GM12878 (cell line): Measurements from ENCODE around the gene LOXL3. TPM values are rescaled to one million over a fixed set of nuclear protein-coding genes. Genes with fewer than 3 reads are reported as not detected.

Experiments used
- ASH2L ChIP-seq: fragments of 300-600, 200-600 bp; sonication (generic); IDR thresholded peaks from 2 replicates; pipeline ENCODE4 v1.6.1; 2017; ENCODE audit warnings: low read depth, mild to moderate bottlenecking, borderline replicate concordance
- FOXM1 ChIP-seq: IDR thresholded peaks from 2 replicates; pipeline ENCODE4 v1.6.1; 2012; ENCODE audit warnings: low read depth, mild to moderate bottlenecking, inconsistent platforms, low read length, moderate library complexity
- HCFC1 ChIP-seq: fragments of 150-350 bp; IDR thresholded peaks from 2 replicates; pipeline ENCODE4 v1.6.1; 2014; ENCODE audit warnings: low read length
- HDAC2 ChIP-seq: fragments of 200-600 bp; sonication (generic); IDR thresholded peaks from 2 replicates; pipeline ENCODE4 v1.6.1; 2017
- HDAC6 ChIP-seq: fragments of 200-600 bp; sonication (generic); IDR thresholded peaks from one replicate; pipeline ENCODE4 v1.8.0; 2017; ENCODE audit warnings: antibody characterized with exemption; ENCODE audit not compliant: unreplicated experiment
- NR2F1 ChIP-seq: fragments of 450-650 bp; conservative IDR thresholded peaks from 2 replicates; pipeline ENCODE4 v1.6.1; 2017; ENCODE audit warnings: mild to moderate bottlenecking
- RAD21 ChIP-seq: IDR thresholded peaks from 2 replicates; pipeline ENCODE4 v1.6.1; 2011; ENCODE audit warnings: mild to moderate bottlenecking, low read depth, low read length, moderate library complexity; ENCODE audit not compliant: insufficient read depth
- RBBP5 ChIP-seq: fragments of 200-600 bp; sonication (generic); conservative IDR thresholded peaks from 2 replicates; pipeline ENCODE4 v1.6.1; 2016
- SMARCA5 ChIP-seq: fragments of 450-650 bp; IDR thresholded peaks from 2 replicates; pipeline ENCODE4 v1.6.1; 2017; ENCODE audit warnings: mild to moderate bottlenecking
- STAT3 ChIP-seq: IDR thresholded peaks from 2 replicates; pipeline ENCODE4 v1.6.1; 2011; ENCODE audit warnings: low read depth, low read length, improper control_type of control experiment
- TCF12 ChIP-seq: IDR thresholded peaks from 2 replicates; pipeline ENCODE4 v1.6.1; 2011; ENCODE audit warnings: low read depth, mild to moderate bottlenecking, low read length
- polyA plus RNA-seq, 11 experiments: library from polyadenylated mRNA; depleted of rRNA in 4 of 11; unstranded in 6 of 11; stranded (reverse) in 5 of 11; fragments of >200 nt; fragmentation: Nextera tagmentation in 4 of 11; fragmentation: Illumina TruSeq in 1 of 11; extraction: Ambion mirVana in 4 of 11; extraction: Trizol in 1 of 11; gene quantifications; 1 replicate in 1 of 11; 2 replicates in 10 of 11; pipeline versions ENCODE4 v1.2.1 to v1.2.3, GENCODE V29; 2011 to 2016; ENCODE audit warnings: inconsistent platforms in 2 of 11, missing spikeins in 2 of 11, low read depth in 1 of 11
- total RNA-seq, 4 experiments: library from RNA; depleted of rRNA in 3 of 4; stranded (reverse); fragments of >200 nt in 3 of 4; fragmentation: Illumina TruSeq in 1 of 4; extraction: Trizol in 1 of 4; gene quantifications; 2 replicates each; pipeline versions ENCODE4 v1.2.1 to v1.2.3, GENCODE V29; 2013 to 2021
- TF ChIP-seq, protein P1 (sequence below): IDR thresholded peaks from 2 replicates; pipeline ENCODE4 v1.6.1; 2012; ENCODE audit warnings: improper control_type of control experiment, low read depth, low read length; ENCODE audit not compliant: insufficient replicate concordance
- TF ChIP-seq, protein P2 (sequence below): fragments of 450-650 bp; formaldehyde crosslinking; IDR thresholded peaks from 2 replicates; pipeline ENCODE4 v1.5.0; 2022; ENCODE audit warnings: mild to moderate bottlenecking, missing genetic modification characterization
- TF ChIP-seq, protein P3 (sequence below): fragments of 450-650 bp; IDR thresholded peaks from 2 replicates; pipeline ENCODE4 v1.6.1; 2018; ENCODE audit warnings: mild to moderate bottlenecking, low read depth, moderate library complexity; ENCODE audit not compliant: partially characterized antibody
- TF ChIP-seq, protein P4 (sequence below): IDR thresholded peaks from 2 replicates; pipeline ENCODE4 v1.6.1; 2011; ENCODE audit warnings: low read depth, low read length, improper control_type of control experiment, borderline replicate concordance
- TF ChIP-seq, protein P5 (sequence below): IDR thresholded peaks from 2 replicates; pipeline ENCODE4 v1.6.1; 2012; ENCODE audit warnings: low read depth, low read length, improper control_type of control experiment

The LOXL3 gene
- total and polyA plus RNA-seq, 10 of the 15 experiments (the other 5 are each of a cell fraction or from before 2014, with no cell fraction given): 6.2 to 40.9 (median 23.3) TPM

DNA sequence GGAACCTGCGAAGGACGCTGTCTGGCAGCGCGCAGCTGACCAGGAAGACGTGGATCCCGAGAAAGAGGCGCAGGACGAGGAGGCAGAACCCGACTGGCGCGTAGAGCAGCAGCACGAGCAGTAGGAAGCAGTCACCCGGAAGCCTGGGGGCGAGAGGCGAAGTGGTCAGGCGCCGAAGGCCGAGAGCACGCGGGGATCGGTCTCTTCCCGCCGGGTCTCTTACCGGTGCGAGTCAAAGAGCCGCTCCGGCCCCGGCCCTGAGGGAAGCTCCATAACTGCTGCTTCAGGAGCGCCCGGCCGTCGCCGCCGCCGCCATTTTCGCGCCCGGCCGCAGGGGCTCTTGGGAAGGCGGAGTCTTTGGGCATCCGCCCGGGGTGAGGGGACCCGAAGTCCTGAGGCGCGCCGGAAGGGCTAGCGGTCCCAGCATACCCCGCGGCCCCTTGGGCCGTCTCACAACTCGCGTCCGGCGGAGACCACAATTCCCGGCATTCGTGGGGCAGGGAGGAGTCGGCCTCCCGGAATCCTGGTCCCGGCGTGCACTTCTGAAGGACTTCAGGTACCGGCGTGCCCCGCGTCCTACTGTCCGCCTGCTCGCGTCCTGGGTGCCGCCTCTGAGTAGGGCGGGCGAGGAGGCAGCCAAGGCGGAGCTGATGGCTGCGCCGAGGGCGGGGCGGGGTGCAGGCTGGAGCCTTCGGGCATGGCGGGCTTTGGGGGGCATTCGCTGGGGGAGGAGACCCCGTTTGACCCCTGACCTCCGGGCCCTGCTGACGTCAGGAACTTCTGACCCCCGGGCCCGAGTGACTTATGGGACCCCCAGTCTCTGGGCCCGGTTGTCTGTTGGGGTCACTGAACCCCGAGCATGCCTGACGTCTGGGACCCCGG is 24.1 kb downstream of the LOXL3 start, which contains the start of the genes AUP1 and HTRA2 (continued):
- TF ChIP-seq, protein P1, sequence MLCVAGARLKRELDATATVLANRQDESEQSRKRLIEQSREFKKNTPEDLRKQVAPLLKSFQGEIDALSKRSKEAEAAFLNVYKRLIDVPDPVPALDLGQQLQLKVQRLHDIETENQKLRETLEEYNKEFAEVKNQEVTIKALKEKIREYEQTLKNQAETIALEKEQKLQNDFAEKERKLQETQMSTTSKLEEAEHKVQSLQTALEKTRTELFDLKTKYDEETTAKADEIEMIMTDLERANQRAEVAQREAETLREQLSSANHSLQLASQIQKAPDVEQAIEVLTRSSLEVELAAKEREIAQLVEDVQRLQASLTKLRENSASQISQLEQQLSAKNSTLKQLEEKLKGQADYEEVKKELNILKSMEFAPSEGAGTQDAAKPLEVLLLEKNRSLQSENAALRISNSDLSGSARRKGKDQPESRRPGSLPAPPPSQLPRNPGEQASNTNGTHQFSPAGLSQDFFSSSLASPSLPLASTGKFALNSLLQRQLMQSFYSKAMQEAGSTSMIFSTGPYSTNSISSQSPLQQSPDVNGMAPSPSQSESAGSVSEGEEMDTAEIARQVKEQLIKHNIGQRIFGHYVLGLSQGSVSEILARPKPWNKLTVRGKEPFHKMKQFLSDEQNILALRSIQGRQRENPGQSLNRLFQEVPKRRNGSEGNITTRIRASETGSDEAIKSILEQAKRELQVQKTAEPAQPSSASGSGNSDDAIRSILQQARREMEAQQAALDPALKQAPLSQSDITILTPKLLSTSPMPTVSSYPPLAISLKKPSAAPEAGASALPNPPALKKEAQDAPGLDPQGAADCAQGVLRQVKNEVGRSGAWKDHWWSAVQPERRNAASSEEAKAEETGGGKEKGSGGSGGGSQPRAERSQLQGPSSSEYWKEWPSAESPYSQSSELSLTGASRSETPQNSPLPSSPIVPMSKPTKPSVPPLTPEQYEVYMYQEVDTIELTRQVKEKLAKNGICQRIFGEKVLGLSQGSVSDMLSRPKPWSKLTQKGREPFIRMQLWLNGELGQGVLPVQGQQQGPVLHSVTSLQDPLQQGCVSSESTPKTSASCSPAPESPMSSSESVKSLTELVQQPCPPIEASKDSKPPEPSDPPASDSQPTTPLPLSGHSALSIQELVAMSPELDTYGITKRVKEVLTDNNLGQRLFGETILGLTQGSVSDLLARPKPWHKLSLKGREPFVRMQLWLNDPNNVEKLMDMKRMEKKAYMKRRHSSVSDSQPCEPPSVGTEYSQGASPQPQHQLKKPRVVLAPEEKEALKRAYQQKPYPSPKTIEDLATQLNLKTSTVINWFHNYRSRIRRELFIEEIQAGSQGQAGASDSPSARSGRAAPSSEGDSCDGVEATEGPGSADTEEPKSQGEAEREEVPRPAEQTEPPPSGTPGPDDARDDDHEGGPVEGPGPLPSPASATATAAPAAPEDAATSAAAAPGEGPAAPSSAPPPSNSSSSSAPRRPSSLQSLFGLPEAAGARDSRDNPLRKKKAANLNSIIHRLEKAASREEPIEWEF: no peak
- 0 out of 2 replicates have a peak, but pooled peaks have one; percentile 22 for TF ChIP-seq SMARCA5
- TF ChIP-seq, protein P2, sequence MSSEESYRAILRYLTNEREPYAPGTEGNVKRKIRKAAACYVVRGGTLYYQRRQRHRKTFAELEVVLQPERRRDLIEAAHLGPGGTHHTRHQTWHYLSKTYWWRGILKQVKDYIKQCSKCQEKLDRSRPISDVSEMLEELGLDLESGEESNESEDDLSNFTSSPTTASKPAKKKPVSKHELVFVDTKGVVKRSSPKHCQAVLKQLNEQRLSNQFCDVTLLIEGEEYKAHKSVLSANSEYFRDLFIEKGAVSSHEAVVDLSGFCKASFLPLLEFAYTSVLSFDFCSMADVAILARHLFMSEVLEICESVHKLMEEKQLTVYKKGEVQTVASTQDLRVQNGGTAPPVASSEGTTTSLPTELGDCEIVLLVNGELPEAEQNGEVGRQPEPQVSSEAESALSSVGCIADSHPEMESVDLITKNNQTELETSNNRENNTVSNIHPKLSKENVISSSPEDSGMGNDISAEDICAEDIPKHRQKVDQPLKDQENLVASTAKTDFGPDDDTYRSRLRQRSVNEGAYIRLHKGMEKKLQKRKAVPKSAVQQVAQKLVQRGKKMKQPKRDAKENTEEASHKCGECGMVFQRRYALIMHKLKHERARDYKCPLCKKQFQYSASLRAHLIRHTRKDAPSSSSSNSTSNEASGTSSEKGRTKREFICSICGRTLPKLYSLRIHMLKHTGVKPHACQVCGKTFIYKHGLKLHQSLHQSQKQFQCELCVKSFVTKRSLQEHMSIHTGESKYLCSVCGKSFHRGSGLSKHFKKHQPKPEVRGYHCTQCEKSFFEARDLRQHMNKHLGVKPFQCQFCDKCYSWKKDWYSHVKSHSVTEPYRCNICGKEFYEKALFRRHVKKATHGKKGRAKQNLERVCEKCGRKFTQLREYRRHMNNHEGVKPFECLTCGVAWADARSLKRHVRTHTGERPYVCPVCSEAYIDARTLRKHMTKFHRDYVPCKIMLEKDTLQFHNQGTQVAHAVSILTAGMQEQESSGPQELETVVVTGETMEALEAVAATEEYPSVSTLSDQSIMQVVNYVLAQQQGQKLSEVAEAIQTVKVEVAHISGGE: 0 out of 2 replicates have a peak, but pooled peaks have one; percentile 25
- peak; percentile 98 for TF ChIP-seq NR2F1
- TF ChIP-seq TCF12: no peak
- TF ChIP-seq FOXM1: no peak
- no peak for TF ChIP-seq HDAC2
- TF ChIP-seq, protein P3, sequence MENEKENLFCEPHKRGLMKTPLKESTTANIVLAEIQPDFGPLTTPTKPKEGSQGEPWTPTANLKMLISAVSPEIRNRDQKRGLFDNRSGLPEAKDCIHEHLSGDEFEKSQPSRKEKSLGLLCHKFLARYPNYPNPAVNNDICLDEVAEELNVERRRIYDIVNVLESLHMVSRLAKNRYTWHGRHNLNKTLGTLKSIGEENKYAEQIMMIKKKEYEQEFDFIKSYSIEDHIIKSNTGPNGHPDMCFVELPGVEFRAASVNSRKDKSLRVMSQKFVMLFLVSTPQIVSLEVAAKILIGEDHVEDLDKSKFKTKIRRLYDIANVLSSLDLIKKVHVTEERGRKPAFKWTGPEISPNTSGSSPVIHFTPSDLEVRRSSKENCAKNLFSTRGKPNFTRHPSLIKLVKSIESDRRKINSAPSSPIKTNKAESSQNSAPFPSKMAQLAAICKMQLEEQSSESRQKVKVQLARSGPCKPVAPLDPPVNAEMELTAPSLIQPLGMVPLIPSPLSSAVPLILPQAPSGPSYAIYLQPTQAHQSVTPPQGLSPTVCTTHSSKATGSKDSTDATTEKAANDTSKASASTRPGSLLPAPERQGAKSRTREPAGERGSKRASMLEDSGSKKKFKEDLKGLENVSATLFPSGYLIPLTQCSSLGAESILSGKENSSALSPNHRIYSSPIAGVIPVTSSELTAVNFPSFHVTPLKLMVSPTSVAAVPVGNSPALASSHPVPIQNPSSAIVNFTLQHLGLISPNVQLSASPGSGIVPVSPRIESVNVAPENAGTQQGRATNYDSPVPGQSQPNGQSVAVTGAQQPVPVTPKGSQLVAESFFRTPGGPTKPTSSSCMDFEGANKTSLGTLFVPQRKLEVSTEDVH: no peak
- TF ChIP-seq, protein P4, sequence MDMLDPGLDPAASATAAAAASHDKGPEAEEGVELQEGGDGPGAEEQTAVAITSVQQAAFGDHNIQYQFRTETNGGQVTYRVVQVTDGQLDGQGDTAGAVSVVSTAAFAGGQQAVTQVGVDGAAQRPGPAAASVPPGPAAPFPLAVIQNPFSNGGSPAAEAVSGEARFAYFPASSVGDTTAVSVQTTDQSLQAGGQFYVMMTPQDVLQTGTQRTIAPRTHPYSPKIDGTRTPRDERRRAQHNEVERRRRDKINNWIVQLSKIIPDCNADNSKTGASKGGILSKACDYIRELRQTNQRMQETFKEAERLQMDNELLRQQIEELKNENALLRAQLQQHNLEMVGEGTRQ: no peak
- no peak for TF ChIP-seq RAD21
- TF ChIP-seq, protein P5, sequence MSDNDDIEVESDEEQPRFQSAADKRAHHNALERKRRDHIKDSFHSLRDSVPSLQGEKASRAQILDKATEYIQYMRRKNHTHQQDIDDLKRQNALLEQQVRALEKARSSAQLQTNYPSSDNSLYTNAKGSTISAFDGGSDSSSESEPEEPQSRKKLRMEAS: peak; percentile 21
- no peak for TF ChIP-seq STAT3
- TF ChIP-seq ASH2L: no peak; the same call in 1 of the 2 replicates
- TF ChIP-seq RBBP5: no peak
- peak; percentile 96 for TF ChIP-seq HCFC1
- no peak for TF ChIP-seq HDAC6
